Activated CD8-positive, alpha-beta memory T cell treated with anti-CD3 and anti-CD28 coated beads, Interleukin-2, amount 50 U/mL, for 48 hours (primary cell): Measurements from ENCODE around the gene RALB.
A peak's percentile ranks its signal among the peaks of the same experiment; 100 is the strongest.
"Not testable (repeated sequence)": the region's sequence is repeated elsewhere in the genome, so short reads cannot be mapped to it uniquely, and the experiment has no call there.

Experiments used
- DNase-seq: peaks from one replicate; pipeline ENCODE4 v3.0.0-alpha.2; 2020

RALB gene

GRCh38 chr2:120243875-120244553, 8.6 kb upstream of the RALB start:
- no peak for DNase-seq

DNA sequence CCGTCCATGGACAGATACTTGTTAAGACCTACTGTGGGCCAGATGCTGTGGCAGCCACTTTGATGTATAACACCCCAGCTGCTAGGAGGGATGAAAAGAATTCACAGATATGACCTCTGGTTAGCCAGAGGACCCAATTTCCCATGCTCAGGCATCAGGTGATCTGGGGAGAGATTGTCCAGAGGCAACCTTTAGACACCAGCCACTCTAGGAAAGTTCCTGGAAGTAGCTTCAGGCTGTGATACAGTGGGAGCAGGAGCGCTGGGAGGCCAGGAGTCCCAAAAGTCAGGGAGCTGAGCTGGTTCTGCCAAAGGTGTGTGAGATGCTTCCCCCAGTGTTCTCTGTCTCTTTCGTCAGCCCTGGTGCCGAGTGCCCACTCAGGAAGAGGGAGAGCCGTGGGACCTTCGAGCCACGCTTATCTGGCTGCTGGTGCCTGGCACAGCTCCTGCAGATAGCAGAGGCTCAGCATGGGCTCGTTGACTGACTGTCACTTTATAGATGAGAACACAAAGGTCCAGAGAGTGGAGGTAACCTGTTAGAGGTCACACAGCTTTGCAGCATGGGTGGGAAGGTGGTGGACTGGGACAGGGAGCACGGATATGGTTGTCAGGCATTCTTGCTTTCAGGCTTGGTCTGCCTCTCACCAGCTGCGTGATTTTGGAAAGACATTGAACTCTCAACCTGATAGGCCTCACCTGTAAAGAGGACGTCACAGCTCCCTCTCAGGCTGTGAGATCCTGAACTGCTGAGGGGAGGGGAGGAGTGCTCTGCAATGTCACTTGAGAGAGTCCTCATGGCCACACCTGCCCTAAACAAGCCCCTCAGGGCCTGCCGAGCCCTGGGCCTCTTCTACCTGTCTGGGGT, 7.8 kb upstream of the RALB start:
- DNase-seq = no peak

DNA sequence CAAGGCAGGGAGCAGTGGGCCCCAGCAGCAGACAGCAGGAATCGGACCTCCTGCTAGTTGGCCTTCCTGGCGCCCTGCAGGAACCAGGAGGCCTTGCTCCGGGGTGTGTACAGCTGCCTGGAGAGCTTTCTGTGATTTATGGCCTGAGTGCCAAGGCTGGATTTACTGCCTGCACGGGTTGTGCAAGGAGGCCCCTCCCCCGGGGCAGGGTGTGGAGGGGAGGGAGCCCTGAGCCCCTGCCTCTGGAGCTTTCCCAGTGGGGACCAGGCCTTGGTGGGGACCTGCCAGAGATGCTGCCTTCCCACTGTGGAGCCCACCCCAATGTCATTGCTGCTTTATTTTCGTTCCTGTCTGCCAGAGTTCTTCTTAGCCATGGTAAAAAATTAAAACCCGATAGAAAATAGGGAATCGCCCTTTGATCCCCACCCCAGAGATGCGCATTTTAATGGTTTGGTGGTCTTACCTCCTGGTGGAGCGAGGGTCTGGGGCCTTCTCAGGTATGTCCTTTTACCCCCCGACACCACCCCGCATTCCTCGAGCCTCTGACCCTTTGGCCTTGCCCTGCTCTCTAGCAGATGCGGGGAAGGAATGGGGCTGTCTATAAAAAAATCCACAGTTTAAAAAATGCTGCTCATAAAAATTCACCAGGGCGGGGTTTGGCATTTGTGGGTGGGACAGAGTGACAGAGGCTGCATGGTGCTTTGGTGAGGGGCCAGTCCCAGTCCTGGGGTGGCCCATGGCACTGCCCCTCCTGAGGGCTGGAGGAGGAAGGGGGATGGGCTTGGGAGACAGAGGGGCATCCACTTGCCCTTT, 6.9 kb upstream of the RALB start:
- no peak for DNase-seq

DNA sequence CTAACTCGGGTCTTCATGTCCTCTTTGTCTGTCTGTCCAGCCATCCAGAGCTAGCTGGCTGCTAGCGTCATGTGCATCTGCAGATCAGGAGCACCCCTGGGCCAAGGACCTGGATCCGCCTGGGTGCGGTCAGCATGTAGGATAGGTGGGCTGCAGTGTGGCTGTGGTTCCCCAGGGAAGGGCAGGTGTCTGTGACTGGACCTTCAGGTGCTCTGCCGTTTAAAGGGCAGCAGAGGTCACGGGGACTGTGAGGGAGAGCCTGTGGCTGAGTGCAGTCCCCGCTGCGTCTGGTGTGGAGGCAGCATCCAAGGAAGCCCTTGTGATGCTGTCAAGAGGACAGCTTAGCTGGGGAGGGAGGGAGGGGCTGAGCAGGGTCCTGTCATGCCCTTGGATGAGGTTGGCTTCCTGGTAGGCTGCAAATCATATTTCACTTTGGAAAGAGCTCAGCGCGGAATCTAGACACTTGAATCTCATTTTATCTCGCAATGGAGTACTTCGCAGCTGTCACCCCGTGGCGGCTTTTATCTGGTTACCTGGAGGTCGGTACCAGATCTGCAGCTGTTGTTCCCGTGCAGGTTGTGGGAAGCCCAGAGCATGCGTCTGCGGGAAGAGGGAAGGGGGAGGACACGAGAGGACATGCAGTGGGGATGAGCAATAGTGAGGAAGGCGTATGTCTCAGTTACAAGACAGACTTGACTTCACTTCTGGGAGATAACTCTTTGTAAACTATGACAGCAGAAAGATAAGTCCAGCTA, 5.9 kb upstream of the RALB start:
- DNase-seq = no peak

- no peak for DNase-seq
These were observed 4.8 kb upstream of the RALB start for GRCh38 chr2:120247851-120248250.

- no peak for DNase-seq
These were observed 2.0 kb upstream of the RALB start for GRCh38 chr2:120250640-120251039.

GRCh38 chr2:120251078-120251477, 1.6 kb upstream of the RALB start:
- no peak for DNase-seq

GRCh38 chr2:120251880-120252224, 800 bp upstream of the RALB start:
- no peak for DNase-seq

DNA sequence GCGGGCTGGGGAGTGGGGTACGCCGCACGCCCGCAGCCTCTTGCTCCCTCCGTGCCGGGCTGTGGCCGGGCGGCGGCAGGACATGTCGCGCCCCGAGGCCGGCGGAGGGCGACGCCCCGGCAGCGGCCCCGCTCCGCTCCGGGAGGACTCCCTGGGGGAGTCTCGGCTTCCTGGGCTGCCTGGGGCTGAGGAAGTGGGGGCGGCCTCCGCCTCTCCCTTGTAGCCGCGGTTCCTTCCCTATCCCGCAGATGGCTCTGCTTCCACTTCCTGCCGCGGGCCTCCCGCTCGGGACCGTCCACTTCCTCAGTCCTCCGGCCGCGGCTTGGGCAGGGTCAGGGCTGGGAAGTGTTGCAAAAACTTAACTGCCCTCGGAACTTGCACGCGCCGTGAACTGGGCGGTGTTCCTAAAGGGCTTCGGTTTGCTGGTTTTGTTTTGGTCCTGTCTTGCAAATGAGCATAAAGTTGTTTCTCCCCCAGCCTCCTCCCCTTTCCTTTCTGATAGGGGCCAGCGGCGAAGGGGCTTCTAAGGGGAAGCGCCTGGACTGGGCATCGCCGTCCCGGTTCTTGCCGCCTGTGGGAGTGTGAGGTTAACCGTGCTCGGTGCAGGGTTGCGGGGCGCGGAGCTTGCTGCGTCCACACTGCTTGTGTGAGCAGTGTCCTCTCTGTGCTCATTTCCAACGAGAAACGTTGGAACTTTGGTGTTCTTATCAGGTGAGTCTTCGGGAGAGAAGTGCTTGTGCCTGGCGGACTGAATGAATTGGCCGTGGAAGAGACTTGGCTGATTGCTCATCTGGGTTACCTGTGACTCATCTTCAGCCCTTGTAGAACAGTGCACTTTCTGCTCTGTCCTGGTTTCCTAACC, 600 bp downstream of the RALB start:
- DNase-seq = peak; percentile 73

GRCh38 chr2:120254178-120254577, 1.5 kb downstream of the RALB start:
- no peak for DNase-seq

DNA sequence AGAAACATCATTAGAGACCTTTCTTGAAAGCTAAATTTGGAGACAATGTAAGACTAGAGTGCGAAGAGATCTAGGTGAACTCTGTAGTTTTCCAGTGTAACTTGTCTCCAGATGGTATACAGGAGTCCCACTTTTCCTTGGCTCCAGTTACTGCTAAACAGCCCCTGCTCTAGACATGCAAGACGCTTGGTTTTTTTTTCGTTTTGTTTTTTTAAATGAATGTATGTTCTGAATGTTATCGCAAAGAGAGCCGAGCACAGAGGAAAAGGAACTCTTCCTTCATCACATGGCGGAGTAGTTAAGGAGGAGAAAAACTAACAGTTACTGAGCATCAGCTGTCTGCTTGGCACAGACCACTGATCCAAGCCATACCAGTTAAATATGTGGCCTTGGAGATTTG, 2.4 kb downstream of the RALB start:
- no peak for DNase-seq

GRCh38 chr2:120255986-120256650, 3.5 kb downstream of the RALB start:
- no peak for DNase-seq

DNA sequence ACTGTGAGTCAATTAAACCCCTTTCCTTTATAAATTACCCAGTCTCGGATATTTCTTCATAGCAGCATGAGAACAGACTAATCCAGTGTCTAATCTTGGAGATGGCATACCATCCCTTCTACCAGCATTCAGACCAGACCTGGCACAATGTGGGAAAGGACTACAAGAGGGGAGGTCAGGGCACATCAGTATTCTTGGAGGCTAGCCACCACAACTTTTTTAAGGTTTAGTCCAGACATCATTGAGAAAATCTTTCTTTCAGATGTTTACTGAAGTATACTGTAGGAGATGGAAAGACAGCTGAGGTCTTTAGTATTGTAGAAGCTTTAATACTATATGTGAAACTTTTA, 4.0 kb downstream of the RALB start:
- no peak for DNase-seq

GRCh38 chr2:120257522-120257921, 4.9 kb downstream of the RALB start:
- no peak for DNase-seq

DNA sequence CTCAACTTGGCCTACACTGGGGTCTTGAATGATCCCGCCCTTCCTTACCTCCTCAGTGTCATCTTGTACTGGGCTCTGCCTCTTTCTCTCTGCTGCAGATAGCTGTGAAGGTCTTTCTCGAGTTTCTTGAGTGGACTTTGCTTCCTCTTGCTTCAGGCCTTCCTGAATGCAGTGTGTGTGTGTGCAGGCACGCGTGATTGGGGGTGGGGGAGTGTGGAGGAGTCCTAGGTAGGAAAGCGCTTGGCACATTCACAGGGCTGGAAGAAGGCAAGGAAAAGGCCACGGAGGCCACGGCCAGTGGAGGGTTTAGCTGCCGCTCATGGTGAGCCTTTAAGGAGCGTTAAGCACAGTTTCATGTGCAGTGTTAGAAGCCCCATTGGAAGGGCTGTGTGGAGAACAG, 5.5 kb downstream of the RALB start:
- no peak for DNase-seq

GRCh38 chr2:120259939-120260338, 7.3 kb downstream of the RALB start:
- not testable (repeated sequence) for DNase-seq

DNA sequence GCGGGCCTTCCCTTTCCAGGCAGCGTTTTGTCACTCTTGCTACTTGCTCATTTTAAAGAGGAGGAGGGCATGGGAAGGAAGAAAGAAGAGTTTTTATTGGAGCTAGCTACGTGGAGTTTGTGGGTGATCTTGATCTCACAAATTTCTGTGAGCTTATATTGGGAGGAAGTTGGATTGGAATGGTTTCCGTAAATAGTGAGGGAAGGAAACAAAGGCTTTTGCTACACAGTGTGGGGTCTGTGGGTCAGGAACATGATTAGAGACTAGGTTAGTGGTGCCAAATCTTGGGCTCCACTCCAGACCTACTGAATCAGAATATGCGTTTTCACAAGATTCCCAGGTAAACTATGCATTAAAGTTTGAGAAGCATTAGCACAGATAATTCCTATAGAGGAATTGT, 8.1 kb downstream of the RALB start:
- no peak for DNase-seq

- peak; percentile 71 for DNase-seq
These were observed 8.8 kb downstream of the RALB start for GRCh38 chr2:120261387-120262006.

- no peak for DNase-seq
These were observed 9.5 kb downstream of the RALB start for GRCh38 chr2:120262150-120262549.

DNA sequence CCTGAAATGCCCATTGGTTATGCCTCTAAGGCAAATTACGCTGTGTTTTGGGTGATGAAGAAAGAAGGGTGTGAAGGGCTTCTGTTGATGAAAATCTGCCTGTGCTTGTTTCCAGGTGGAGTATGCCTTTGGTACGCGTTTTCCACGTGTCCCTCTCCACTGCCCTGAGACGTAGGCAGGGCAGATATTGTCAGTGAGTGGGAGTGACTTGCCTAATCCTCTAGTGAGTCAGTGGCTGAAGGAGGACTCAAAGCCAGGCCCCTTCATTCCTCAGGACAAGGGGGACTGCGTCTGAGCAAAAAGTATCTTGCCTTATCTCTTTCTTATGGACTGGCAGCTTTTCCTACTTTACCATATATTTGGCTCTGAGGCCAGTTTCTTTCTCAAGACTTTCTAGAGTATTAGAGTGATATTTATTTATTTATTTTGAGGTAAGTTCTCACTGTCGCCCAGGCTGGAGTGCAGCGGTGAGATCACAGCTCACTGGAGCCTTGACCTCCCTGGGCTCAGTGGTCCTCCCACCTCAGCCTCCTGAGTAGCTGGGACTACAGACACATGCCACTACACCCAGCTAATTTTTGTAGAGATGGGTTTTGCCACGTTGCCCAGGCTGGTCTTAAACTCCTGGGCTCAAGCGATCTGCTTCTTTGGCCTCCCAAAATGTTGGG, 10.2 kb downstream of the RALB start:
- DNase-seq = no peak
